IMR-90 (cell line): Measurements from ENCODE around the gene COL4A3. TPM values are rescaled to one million over a fixed set of nuclear protein-coding genes. Genes with fewer than 3 reads are reported as not detected.

Experiments used
- ATAC-seq: fragments of 200-7000 bp; cut with Tn5 transposase; 2 replicates; pipeline ENCODE4 v1.9.1; 2020; ENCODE audit warnings: low read depth, mild to moderate bottlenecking, moderate library complexity
- BruUV-seq: library from RNA; stranded (reverse); fragments of 400-500 nt; replicated peaks from 2 replicates; lab custom pipeline; 2021; lab: Mats Ljungman, UMichigan
- CTCF ChIA-PET: fragments of 300-600 bp; formaldehyde crosslinking; extraction: SDS; loops from one replicate; lab custom pipeline; 2021; ENCODE audit warnings: antibody characterized with exemption; lab: Yijun Ruan, JAX
- POLR2A ChIA-PET: fragments of 300-600 bp; sonication (Branson Sonifier 250); formaldehyde crosslinking; loops from one replicate; lab custom pipeline; 2022; ENCODE audit warnings: antibody characterized with exemption; ENCODE audit not compliant: unreplicated experiment; lab: Charles Lee
- DNase-seq: peaks from one replicate; pipeline ENCODE4 v3.0.0; 2013
- H2AFZ ChIP-seq: replicated peaks from 2 replicates; pipeline ENCODE3; 2013; ENCODE audit warnings: low read length, mild to moderate bottlenecking; ENCODE audit not compliant: poor library complexity
- H2AK5ac ChIP-seq: 2 replicates; pipeline ENCODE4 v1.6.1; 2013; ENCODE audit warnings: low read depth, low read length, inconsistent platforms
- H2AK9ac ChIP-seq: replicated peaks from 2 replicates; pipeline ENCODE3; 2013; ENCODE audit warnings: mild to moderate bottlenecking, low read depth, low read length, moderate library complexity; ENCODE audit not compliant: poor library complexity
- H2BK120ac ChIP-seq: 2 replicates; pipeline ENCODE4 v1.6.1; 2013; ENCODE audit warnings: low read depth, low read length, inconsistent platforms
- H2BK15ac ChIP-seq: 3 replicates; pipeline ENCODE4 v1.6.1; 2013; ENCODE audit warnings: low read depth, low read length, inconsistent platforms
- H2BK20ac ChIP-seq: 2 replicates; pipeline ENCODE4 v1.6.1; 2013; ENCODE audit warnings: low read depth, mild to moderate bottlenecking, inconsistent platforms, low read length, moderate library complexity
- H2BK5ac ChIP-seq: 2 replicates; pipeline ENCODE4 v1.6.1; 2013; ENCODE audit warnings: mild to moderate bottlenecking, low read depth, low read length, inconsistent platforms; ENCODE audit not compliant: poor library complexity, severe bottlenecking
- H3K14ac ChIP-seq: replicated peaks from 2 replicates; pipeline ENCODE4 v1.6.1; 2013; ENCODE audit warnings: low read depth, low read length, inconsistent platforms
- H3K18ac ChIP-seq: 2 replicates; pipeline ENCODE4 v1.6.1; 2013; ENCODE audit warnings: low read depth, low read length, control low read depth
- H3K23ac ChIP-seq: 2 replicates; pipeline ENCODE4 v1.6.1; 2013; ENCODE audit warnings: low read depth, low read length, inconsistent platforms
- H3K27ac ChIP-seq: 2 replicates; pipeline ENCODE4 v1.5.1; 2013; ENCODE audit warnings: mild to moderate bottlenecking, control low read depth, low read length; ENCODE audit not compliant: insufficient read depth
- H3K27me3 ChIP-seq: 2 replicates; pipeline ENCODE4 v1.6.1; 2013; ENCODE audit warnings: low read length; ENCODE audit not compliant: control insufficient read depth, insufficient read depth
- H3K36me3 ChIP-seq: 2 replicates; pipeline ENCODE4 v1.6.1; 2013; ENCODE audit warnings: low read length, mixed read lengths; ENCODE audit not compliant: control insufficient read depth, insufficient read depth
- H3K4ac ChIP-seq: 2 replicates; pipeline ENCODE4 v1.6.1; 2013; ENCODE audit warnings: low read depth, low read length, inconsistent platforms
- H3K4me1 ChIP-seq: 2 replicates; pipeline ENCODE4 v1.6.1; 2013; ENCODE audit warnings: low read length, mixed read lengths; ENCODE audit not compliant: control insufficient read depth, insufficient read depth
- H3K4me2 ChIP-seq: 2 replicates; pipeline ENCODE4 v1.6.1; 2013; ENCODE audit warnings: low read depth, mild to moderate bottlenecking, control low read depth, low read length, moderate library complexity
- H3K4me3 ChIP-seq: 2 replicates; pipeline ENCODE4 v1.5.1; 2013; ENCODE audit warnings: low read depth, mild to moderate bottlenecking, control low read depth, low read length, moderate library complexity; ENCODE audit not compliant: insufficient read depth
- H3K56ac ChIP-seq: 2 replicates; pipeline ENCODE4 v1.6.1; 2013; ENCODE audit warnings: low read length, inconsistent platforms; ENCODE audit not compliant: insufficient read depth; ENCODE audit errors: extremely low read depth
- H3K79me1 ChIP-seq, 2 experiments: 2 replicates each; pipeline ENCODE4 v1.6.1; 2013; ENCODE audit warnings: low read length in 2 of 2, inconsistent platforms in 1 of 2, low read depth in 1 of 2
- H3K9ac ChIP-seq: 2 replicates; pipeline ENCODE4 v1.6.1; 2013; ENCODE audit warnings: low read depth, low read length, control low read depth
- H3K9me1 ChIP-seq: 2 replicates; pipeline ENCODE4 v1.6.1; 2013; ENCODE audit warnings: low read length, inconsistent platforms; ENCODE audit not compliant: insufficient read depth
- H3K9me3 ChIP-seq: 2 replicates; pipeline ENCODE4 v1.6.1; 2013; ENCODE audit warnings: low read length; ENCODE audit not compliant: control insufficient read depth, insufficient read depth
- H4K20me1 ChIP-seq: 2 replicates; pipeline ENCODE4 v1.6.1; 2013; ENCODE audit warnings: low read length, inconsistent platforms; ENCODE audit not compliant: insufficient read depth
- H4K5ac ChIP-seq: 2 replicates; pipeline ENCODE4 v1.6.1; 2013; ENCODE audit warnings: mild to moderate bottlenecking, low read depth, low read length, control low read depth
- H4K8ac ChIP-seq, 2 experiments: 2 replicates each; pipeline ENCODE4 v1.6.1; 2013; ENCODE audit warnings: low read depth in 2 of 2, low read length in 2 of 2, control low read depth in 1 of 2, inconsistent platforms in 1 of 2
- H4K91ac ChIP-seq: 2 replicates; pipeline ENCODE4 v1.6.1; 2013; ENCODE audit warnings: low read depth, low read length, inconsistent platforms; ENCODE audit not compliant: insufficient read depth
- BHLHE40 ChIP-seq: fragments of 150-350 bp; IDR thresholded peaks from 2 replicates; pipeline ENCODE4 v1.6.1; 2016; ENCODE audit warnings: mild to moderate bottlenecking, low read depth, low read length
- CEBPB ChIP-seq: IDR thresholded peaks from 2 replicates; pipeline ENCODE4 v1.6.1; 2012; ENCODE audit warnings: low read depth, low read length, improper control_type of control experiment
- CHD1 ChIP-seq: IDR thresholded peaks from 2 replicates; pipeline ENCODE4 v1.6.1; 2012; ENCODE audit warnings: low read depth, low read length, improper control_type of control experiment
- CTCF ChIP-seq: conservative IDR thresholded peaks from 2 replicates; pipeline ENCODE4 v1.5.1; 2012; ENCODE audit warnings: mild to moderate bottlenecking, low read depth, low read length, improper control_type of control experiment
- ELK1 ChIP-seq: fragments of 150-350 bp; IDR thresholded peaks from 2 replicates; pipeline ENCODE4 v1.6.1; 2016; ENCODE audit warnings: low read depth, mild to moderate bottlenecking, low read length, moderate library complexity, borderline replicate concordance
- FOS ChIP-seq: fragments of 150-350 bp; IDR thresholded peaks from 2 replicates; pipeline ENCODE4 v1.6.1; 2016; ENCODE audit warnings: low read depth, low read length
- MAFK ChIP-seq: IDR thresholded peaks from 2 replicates; pipeline ENCODE4 v1.6.1; 2012; ENCODE audit warnings: low read depth, low read length, improper control_type of control experiment
- MAZ ChIP-seq: IDR thresholded peaks from 2 replicates; pipeline ENCODE4 v1.6.1; 2012; ENCODE audit warnings: low read depth, mild to moderate bottlenecking, low read length, improper control_type of control experiment, moderate library complexity, borderline replicate concordance
- MXI1 ChIP-seq: IDR thresholded peaks from 2 replicates; pipeline ENCODE4 v1.6.1; 2012; ENCODE audit warnings: low read depth, mild to moderate bottlenecking, low read length, moderate library complexity, borderline replicate concordance
- NFE2L2 ChIP-seq: fragments of 150-350 bp; IDR thresholded peaks from 2 replicates; pipeline ENCODE4 v1.6.1; 2016; ENCODE audit warnings: low read depth, mild to moderate bottlenecking, low read length
- POLR2A ChIP-seq: IDR thresholded peaks from 2 replicates; pipeline ENCODE4 v1.6.1; 2012; ENCODE audit warnings: mild to moderate bottlenecking, low read depth, low read length
- RAD21 ChIP-seq: IDR thresholded peaks from 2 replicates; pipeline ENCODE4 v1.6.1; 2012; ENCODE audit warnings: low read length, improper control_type of control experiment
- RCOR1 ChIP-seq: IDR thresholded peaks from 2 replicates; pipeline ENCODE4 v1.6.1; 2012; ENCODE audit warnings: mild to moderate bottlenecking, low read length, improper control_type of control experiment; ENCODE audit not compliant: insufficient replicate concordance
- RFX5 ChIP-seq: IDR thresholded peaks from 2 replicates; pipeline ENCODE4 v1.8.0; 2012; ENCODE audit warnings: low read depth, mild to moderate bottlenecking, low read length, moderate library complexity
- SMC3 ChIP-seq: fragments of 150-350 bp; IDR thresholded peaks from 2 replicates; pipeline ENCODE4 v1.6.1; 2016; ENCODE audit warnings: low read depth, mild to moderate bottlenecking, antibody characterized with exemption, low read length, moderate library complexity
- USF2 ChIP-seq: fragments of 150-350 bp; IDR thresholded peaks from 2 replicates; pipeline ENCODE4 v1.6.1; 2017; ENCODE audit warnings: mild to moderate bottlenecking, antibody characterized with exemption, low read length, low read depth
- WGBS, 2 experiments: methylation state at CpG; one replicate each; pipeline versions ENCODE4 v1.1.5 to v1.1.7; 2013; ENCODE audit warnings: missing lambda C conversion rate in 2 of 2; ENCODE audit not compliant: insufficient read length in 1 of 2; ENCODE audit errors: extremely low coverage in 2 of 2; 5-methylcytosine and 5-hydroxymethylcytosine counted together
- dilution Hi-C: fragments of 300-500 bp; cut with HindIII; formaldehyde crosslinking; loops from one replicate; pipeline ENCODE4 v1.14.3; 2018; ENCODE audit warnings: low sequenced_read_pairs; ENCODE audit not compliant: unreplicated experiment
- in situ Hi-C: fragments of 300-500 bp; cut with MboI; formaldehyde crosslinking; loops from 3 replicates; pipeline ENCODE4 v1.14.3; 2019; ENCODE audit warnings: low sequenced_read_pairs, inconsistent platforms, mixed read lengths
- intact Hi-C: fragments of 100-400 bp; cut with micrococcal nuclease; formaldehyde crosslinking; loops from 2 replicates; pipeline ENCODE4 v1.10.0; 2022
- polyA plus RNA-seq, 3 experiments: library from polyadenylated mRNA; depleted of rRNA; stranded (reverse); fragments of >200 nt; gene quantifications; 2 replicates each; pipeline ENCODE4 v1.2.3, GENCODE V29; 2012; ENCODE audit warnings: low replicate concordance in 1 of 3
- total RNA-seq: library from RNA; depleted of rRNA; stranded (reverse); fragments of >200 nt; gene quantifications from 2 replicates; pipeline ENCODE4 v1.2.3, GENCODE V29; 2012

Gene COL4A3
- total and polyA plus RNA-seq, 2 of the 4 experiments (the other 2 are of a cell fraction), result not detected

- Histone ChIP-seq H4K8ac (no peak overlapping the region), H4K20me1 (no peaks in the 10 kb centered on the region), H3K27me3 (peaks cover 5% of the 10 kb centered on the region), H3K56ac (no peak overlapping the region), H3K4me1 (no peaks in the 10 kb centered on the region), H3K18ac (no peak overlapping the region), H2BK20ac (no peak overlapping the region), H3K27ac (no peak overlapping the region), H3K9me1 (no peaks in the 10 kb centered on the region), H2AK5ac (no peak overlapping the region), H3K4me3 (no peak overlapping the region), H3K9me3 (no peaks in the 10 kb centered on the region), H3K23ac (no peak overlapping the region), H3K4ac (no peak overlapping the region), H3K14ac (no peak overlapping the region), H2BK5ac (no peak overlapping the region), H2BK15ac (no peak overlapping the region), H2BK120ac (no peak overlapping the region), H3K36me3 (no peaks in the 10 kb centered on the region), H4K91ac (no peak overlapping the region), H2AK9ac (no peak overlapping the region), H3K4me2 (no peak overlapping the region), H3K9ac (no peak overlapping the region), H4K5ac (no peak overlapping the region), H2AFZ (no peak overlapping the region), H3K79me1 (no peaks in the 10 kb centered on the region)
- no CpG with 5 or more reads among the region's 2 CpGs for WGBS, 2 experiments
- ChIA-PET POLR2A (no interaction called here), CTCF (no interaction called here)
- BruUV-seq, result no TSS peak
- dilution Hi-C loops (no loop called here), intact Hi-C loops (no loop called here), in situ Hi-C loops (no loop called here)
- DNase-seq (no peak), ATAC-seq (no peak)
- TF ChIP-seq FOS, result no peak
- no peak for TF ChIP-seq SMC3
- TF ChIP-seq RCOR1, result no peak
- no peak for TF ChIP-seq RFX5
- TF ChIP-seq MAFK, result no peak
- no peak for TF ChIP-seq ELK1
- TF ChIP-seq BHLHE40, result no peak
- no peak for TF ChIP-seq CTCF
- no peak for TF ChIP-seq MXI1
- no peak for TF ChIP-seq CEBPB
- no peak for TF ChIP-seq USF2
- TF ChIP-seq NFE2L2, result no peak
- TF ChIP-seq MAZ, result no peak
- TF ChIP-seq CHD1, result no peak
- no peak for TF ChIP-seq POLR2A
- no peak for TF ChIP-seq RAD21
Observed at GRCh38 chr2:227207573-227207972, 43.1 kb downstream of the COL4A3 start.
